Choroid plexus epithelial cell (primary cell): Measurements from ENCODE around the gene PROK1.

Source experiments
- DNase-seq: peaks from one replicate; pipeline ENCODE4 v3.0.0-alpha.2; 2010; ENCODE audit warnings: low read depth
- H3K4me3 ChIP-seq: 2 replicates; pipeline ENCODE4 v1.5.1; 2011; ENCODE audit warnings: low read depth, mild to moderate bottlenecking, control low read depth, low read length, moderate library complexity
- CTCF ChIP-seq: conservative IDR thresholded peaks from 2 replicates; pipeline ENCODE4 v1.5.1; 2011; ENCODE audit warnings: low read depth, mild to moderate bottlenecking, control low read depth, inconsistent platforms, low read length, moderate library complexity

Gene PROK1

GRCh38 chr1:110465814-110466380, 14.9 kb downstream of the PROK1 start:
- DNase-seq = no peak
- no peak overlapping the region for H3K4me3 ChIP-seq
- TF ChIP-seq CTCF = no peak

- no peak for TF ChIP-seq CTCF
Measured at GRCh38 chr1:110466646-110467280, 15.8 kb downstream of the PROK1 start.

GRCh38 chr1:110471131-110471530, 20.2 kb downstream of the PROK1 start:
- DNase-seq = no peak
- peak; percentile 26 for TF ChIP-seq CTCF
- H3K4me3 ChIP-seq = no peak overlapping the region

More at GRCh38 chr1:110466646-110467280, 15.8 kb downstream of the PROK1 start:
- DNase-seq = no peak
- no peak overlapping the region for H3K4me3 ChIP-seq

- no peak for TF ChIP-seq CTCF
- DNase-seq = no peak
- H3K4me3 ChIP-seq = no peak overlapping the region
Measured at GRCh38 chr1:110472546-110472945, 21.6 kb downstream of the PROK1 start.

DNA sequence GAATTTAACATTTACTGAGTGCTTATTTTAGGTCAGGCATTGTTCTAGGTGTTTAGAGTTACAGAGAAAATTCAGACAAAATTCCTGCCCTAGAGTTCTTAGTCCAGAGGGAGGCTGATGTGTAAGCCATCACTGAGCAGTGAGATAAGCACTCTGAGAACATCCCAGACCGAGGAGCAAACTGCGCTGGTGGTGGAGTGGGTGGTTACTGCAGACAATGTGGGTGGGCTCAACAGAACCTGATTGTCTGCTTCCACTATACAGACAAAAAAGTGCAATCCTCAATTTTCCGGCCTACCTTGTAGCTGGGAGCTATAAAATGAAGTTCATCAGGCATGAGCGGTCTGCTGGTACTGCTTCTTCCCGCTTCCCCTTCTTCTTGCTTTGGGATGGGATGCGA, 23.5 kb downstream of the PROK1 start:
- no peak overlapping the region for H3K4me3 ChIP-seq
- DNase-seq = no peak
- no peak for TF ChIP-seq CTCF

DNA sequence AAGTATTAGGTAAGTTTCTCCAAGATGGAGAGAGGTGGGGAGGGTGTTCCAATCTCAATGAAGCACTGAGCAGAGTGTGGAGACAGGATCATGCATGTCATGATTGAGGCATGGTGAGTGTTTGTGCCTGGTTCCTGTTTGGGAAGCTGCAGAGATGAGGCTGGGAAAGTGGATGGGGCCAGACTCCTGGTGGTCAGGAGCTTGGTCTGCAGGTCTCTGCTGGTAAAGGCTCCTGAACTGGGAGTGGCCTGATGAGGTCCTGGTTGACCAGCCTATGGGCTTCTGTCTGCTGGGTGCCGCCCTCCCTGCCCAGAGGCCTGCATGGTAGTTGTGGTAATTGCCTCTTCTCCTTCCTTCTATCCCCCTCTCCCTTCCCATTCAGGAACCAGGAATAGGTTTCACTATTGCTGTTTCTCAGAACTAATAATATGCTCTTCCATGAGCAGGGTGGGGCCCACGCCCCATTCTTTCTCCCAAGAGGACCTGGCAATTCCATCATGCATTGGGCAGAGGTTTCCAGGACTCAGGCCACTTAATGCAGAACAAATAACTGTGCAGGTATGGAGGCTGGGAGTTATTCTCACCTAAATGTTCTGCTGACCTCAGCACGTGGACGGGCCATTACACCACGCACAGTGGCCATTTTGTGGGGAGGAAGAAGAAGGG, 24.5 kb downstream of the PROK1 start:
- no peak for DNase-seq
- no peak for TF ChIP-seq CTCF
- H3K4me3 ChIP-seq = no peak overlapping the region
